ENCODE results near the gene PDE4D.

The PDE4D gene

DNA sequence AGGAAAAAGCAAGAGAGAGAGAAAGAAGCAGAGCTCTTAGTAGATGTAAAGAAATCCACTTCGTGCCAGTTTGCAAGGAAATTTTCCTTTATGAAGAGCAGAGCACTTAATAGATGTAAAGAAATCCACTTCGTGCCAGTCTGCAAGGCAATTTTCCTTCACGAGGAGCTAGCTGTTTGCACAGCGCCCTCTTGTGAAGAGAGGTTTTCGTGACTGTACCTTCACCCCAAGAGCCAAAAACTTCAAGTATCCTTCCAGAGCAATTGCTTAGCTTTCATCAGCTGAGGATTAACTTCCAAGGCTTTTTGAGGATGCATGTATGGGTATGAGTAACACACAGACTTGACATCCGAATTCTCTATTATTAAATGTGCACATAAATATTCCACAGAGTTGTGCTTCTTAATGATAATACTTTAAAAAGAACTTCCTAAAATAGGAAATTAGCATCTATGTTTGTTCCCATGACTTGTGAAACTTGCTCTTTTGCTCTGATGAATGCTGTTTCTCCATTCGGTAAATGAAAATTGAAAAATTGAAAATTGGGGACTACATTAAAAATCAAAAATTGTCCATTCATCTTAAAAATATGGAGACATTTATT lies 525.6 kb downstream of the PDE4D start:
- Histone ChIP-seq H3K36me3 (ENCODE audit: control insufficient read depth, insufficient read depth, low read length) (no peaks in the 10 kb centered on the region), H3K4me1 (ENCODE audit: control insufficient read depth, insufficient read depth, low read length, poor library complexity, severe bottlenecking) (no peaks in the 10 kb centered on the region), H3K9me3 (ENCODE audit: control insufficient read depth, low read length) (no peaks in the 10 kb centered on the region), H3K27ac (ENCODE audit: low read depth, low read length, severe bottlenecking) (no peak overlapping the region), H3K4me3 (ENCODE audit: extremely low read depth, insufficient read depth, low read length, poor library complexity, severe bottlenecking) (no peak overlapping the region)
- WGBS, 2 experiments (ENCODE audit: insufficient coverage in 2 of 2), result 0 to 6% methylated on average over 3 to 4 of the region's 7 CpGs

DNA sequence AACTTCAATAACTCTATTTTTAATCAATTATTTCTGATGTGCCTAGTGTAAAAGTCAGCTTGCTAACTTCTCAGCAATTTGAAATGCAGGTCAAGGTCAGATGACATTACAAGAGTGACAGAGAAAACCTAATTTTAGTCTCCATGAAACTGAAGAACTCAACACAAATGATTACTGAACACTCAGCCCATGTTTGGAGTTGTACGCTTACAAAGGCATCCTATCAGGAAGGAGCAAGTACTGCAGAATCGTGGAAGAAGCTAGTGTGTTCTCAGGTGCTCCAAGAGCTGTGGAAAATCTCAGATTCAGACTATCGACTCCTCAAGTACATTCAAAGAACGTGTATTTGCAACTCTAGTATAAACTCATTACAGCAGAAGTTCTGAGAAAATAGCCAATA lies 526.7 kb downstream of the PDE4D start:
- Histone ChIP-seq H3K4me1 (ENCODE audit: control insufficient read depth, insufficient read depth, low read length, poor library complexity, severe bottlenecking) (no peaks in the 10 kb centered on the region), H3K36me3 (ENCODE audit: control insufficient read depth, insufficient read depth, low read length) (no peaks in the 10 kb centered on the region), H3K27ac (ENCODE audit: low read depth, low read length, severe bottlenecking) (no peak overlapping the region), H3K9me3 (ENCODE audit: control insufficient read depth, low read length) (no peaks in the 10 kb centered on the region), H3K4me3 (ENCODE audit: extremely low read depth, insufficient read depth, low read length, poor library complexity, severe bottlenecking) (no peak overlapping the region)
- WGBS, 2 experiments (ENCODE audit: insufficient coverage in 2 of 2), result 100% methylated on average over 1 to 2 of the region's 4 CpGs

DNA sequence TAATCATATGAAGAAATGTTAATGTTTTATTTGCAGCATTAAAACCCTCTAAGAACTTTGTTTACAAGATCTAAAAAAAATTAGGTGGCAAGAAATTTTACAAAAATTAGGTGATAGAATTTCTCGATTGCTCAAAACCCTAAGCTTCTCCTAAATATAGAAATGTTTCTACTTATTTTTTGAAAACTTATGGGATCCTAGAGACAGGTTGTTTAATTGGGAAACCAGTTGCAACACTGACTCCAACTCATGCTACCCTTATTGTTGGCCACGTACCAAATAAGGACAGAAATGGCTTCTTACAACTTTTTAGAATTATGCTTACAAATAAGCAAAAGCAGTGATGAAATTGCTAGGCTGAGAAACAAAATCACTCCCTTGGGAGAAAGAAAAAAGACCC lies 531.1 kb downstream of the PDE4D start:
- no peaks in the 10 kb centered on the region for H3K9me3 ChIP-seq (ENCODE audit: control insufficient read depth, low read length)
- H3K4me1 ChIP-seq (ENCODE audit: control insufficient read depth, insufficient read depth, low read length, poor library complexity, severe bottlenecking), result peaks cover 17% of the 10 kb centered on the region
- no peak overlapping the region for H3K27ac ChIP-seq (ENCODE audit: low read depth, low read length, severe bottlenecking)
- no peak overlapping the region for H3K4me3 ChIP-seq (ENCODE audit: extremely low read depth, insufficient read depth, low read length, poor library complexity, severe bottlenecking)
- H3K36me3 ChIP-seq (ENCODE audit: control insufficient read depth, insufficient read depth, low read length), result no peaks in the 10 kb centered on the region
- WGBS, 2 experiments (ENCODE audit: insufficient coverage in 2 of 2), result no CpG with 5 or more reads among the region's 2 CpGs

DNA sequence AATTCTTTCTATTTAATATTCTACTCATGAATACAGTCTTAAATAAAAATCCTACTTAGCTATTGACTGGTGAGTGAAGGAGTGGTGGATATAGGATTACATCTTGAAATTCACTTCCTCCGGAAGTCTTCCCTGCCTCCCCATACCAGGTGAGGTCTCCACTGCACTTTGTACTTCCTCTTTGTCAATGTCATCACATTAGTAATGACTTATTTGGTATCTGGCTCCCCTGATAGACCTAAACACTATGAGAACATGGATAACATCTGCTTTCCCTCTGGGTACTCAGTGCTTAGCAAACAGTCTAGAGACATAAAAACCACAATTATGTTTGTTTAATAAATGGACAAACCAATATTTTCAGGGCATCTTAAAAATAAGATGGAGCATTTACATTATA lies 532.1 kb downstream of the PDE4D start:
- Histone ChIP-seq H3K27ac (ENCODE audit: low read depth, low read length, severe bottlenecking) (no peak overlapping the region), H3K9me3 (ENCODE audit: control insufficient read depth, low read length) (no peaks in the 10 kb centered on the region), H3K36me3 (ENCODE audit: control insufficient read depth, insufficient read depth, low read length) (no peaks in the 10 kb centered on the region), H3K4me1 (ENCODE audit: control insufficient read depth, insufficient read depth, low read length, poor library complexity, severe bottlenecking) (peaks cover 25% of the 10 kb centered on the region), H3K4me3 (ENCODE audit: extremely low read depth, insufficient read depth, low read length, poor library complexity, severe bottlenecking) (no peak overlapping the region)
- no CpG with 5 or more reads among the region's 1 CpG for WGBS, 2 experiments (ENCODE audit: insufficient coverage in 2 of 2)

DNA sequence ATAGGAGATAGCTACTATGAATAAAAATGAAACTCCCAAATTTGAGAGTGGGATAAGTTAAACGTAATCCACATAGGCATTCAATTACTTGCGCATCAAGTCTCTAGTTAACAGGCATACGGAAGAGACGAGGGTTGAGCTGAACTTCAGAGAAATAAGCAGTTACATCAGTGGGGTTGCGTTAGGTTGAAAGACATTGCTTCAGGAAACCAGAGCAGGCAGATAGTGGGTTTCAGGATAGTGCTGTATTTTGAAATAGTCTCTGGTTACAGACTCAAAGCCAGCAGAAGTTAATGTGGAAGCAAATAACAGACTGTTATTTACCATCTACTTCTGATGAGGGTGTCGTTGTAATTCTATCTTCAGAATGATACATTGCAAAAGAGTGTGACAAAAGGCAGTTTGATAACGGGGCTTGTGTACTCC lies 533.4 kb downstream of the PDE4D start:
- Histone ChIP-seq H3K27ac (ENCODE audit: low read depth, low read length, severe bottlenecking) (no peak overlapping the region), H3K4me3 (ENCODE audit: extremely low read depth, insufficient read depth, low read length, poor library complexity, severe bottlenecking) (no peak overlapping the region), H3K4me1 (ENCODE audit: control insufficient read depth, insufficient read depth, low read length, poor library complexity, severe bottlenecking) (peaks cover 26% of the 10 kb centered on the region), H3K36me3 (ENCODE audit: control insufficient read depth, insufficient read depth, low read length) (no peaks in the 10 kb centered on the region), H3K9me3 (ENCODE audit: control insufficient read depth, low read length) (no peaks in the 10 kb centered on the region)
- 63 to 89% methylated on average over 3 to 4 of the region's 7 CpGs for WGBS, 2 experiments (ENCODE audit: insufficient coverage in 2 of 2)

DNA sequence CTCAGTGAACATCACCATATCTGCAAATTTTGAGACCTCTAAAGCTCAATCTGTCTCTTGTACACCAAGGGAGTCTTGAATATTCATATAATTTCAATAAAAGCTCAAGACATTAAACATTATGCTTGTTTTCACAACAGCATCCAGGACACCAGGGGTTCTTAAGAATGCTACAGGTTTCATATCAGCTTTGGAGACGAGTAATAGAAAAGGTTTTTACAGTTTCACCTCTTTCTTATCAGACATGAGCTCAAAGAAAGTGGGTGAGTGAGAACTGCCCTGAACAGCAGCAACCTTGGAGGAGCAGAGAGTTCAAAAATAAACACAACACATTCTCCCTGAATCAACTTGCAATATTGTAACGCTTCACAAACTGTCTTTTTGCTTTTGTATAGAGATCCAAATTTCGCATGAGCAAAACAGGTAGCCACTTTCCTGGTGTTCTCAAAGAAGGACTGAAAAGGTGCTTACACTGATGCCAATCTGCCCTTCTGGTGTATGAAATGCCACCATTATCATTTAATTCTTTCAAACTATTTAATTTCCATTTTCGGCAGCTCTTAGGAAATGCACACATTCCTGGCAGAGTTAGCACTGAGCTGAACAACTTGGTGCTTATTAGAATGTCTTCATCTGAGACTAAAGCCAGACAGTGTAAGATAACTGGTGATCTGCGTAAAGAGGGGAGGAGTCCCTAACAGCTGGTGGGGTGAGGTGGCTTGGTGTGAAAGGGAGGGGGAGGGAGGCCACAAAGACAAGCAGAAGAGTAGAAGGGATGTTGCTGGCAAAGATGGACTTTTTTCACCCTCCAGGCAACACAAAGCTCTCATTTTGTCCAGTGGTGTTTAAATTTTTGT lies 535.3 kb downstream of the PDE4D start:
- Histone ChIP-seq H3K27ac (ENCODE audit: low read depth, low read length, severe bottlenecking) (peak overlapping the region; percentile 87), H3K4me3 (ENCODE audit: extremely low read depth, insufficient read depth, low read length, poor library complexity, severe bottlenecking) (no peak overlapping the region), H3K9me3 (ENCODE audit: control insufficient read depth, low read length) (no peaks in the 10 kb centered on the region), H3K4me1 (ENCODE audit: control insufficient read depth, insufficient read depth, low read length, poor library complexity, severe bottlenecking) (peaks cover 26% of the 10 kb centered on the region), H3K36me3 (ENCODE audit: control insufficient read depth, insufficient read depth, low read length) (no peaks in the 10 kb centered on the region)
- WGBS, 2 experiments (ENCODE audit: insufficient coverage in 2 of 2), result 32 to 53% methylated on average over 3 of the region's 5 CpGs

DNA sequence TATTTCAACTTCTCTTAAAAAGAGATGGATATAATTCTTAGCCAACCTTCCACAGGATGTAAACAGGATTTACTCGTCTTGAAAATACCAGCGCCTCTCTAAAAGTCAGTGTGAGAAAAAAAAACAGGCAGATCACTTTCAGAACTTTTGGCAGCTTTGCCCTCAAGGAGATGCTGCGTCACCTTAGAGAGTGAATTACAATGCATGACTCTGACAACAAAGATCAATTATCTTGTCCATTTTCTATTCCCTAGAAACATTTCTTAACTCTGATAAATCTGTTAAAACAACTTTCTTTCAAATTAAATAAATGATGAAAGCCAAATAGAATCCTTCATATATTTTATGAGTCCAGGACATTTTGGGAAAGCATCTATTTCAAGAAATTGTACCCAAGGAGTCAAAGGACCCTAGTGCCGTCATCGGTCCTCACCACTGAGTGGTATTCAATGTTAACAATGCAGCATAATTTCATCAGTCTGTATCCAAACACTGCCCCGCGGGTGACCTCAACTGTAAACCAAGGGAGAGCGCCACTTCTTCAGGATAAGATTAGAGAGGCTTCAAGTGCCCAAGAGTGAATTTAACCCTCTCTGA lies 536.0 kb downstream of the PDE4D start:
- no peaks in the 10 kb centered on the region for H3K36me3 ChIP-seq (ENCODE audit: control insufficient read depth, insufficient read depth, low read length)
- 5 to 11% methylated on average over 7 to 8 of the region's 8 CpGs for WGBS, 2 experiments (ENCODE audit: insufficient coverage in 2 of 2)
- no peak overlapping the region for H3K4me3 ChIP-seq (ENCODE audit: extremely low read depth, insufficient read depth, low read length, poor library complexity, severe bottlenecking)
- peaks cover 26% of the 10 kb centered on the region for H3K4me1 ChIP-seq (ENCODE audit: control insufficient read depth, insufficient read depth, low read length, poor library complexity, severe bottlenecking)
- peak overlapping the region; percentile 87 for H3K27ac ChIP-seq (ENCODE audit: low read depth, low read length, severe bottlenecking)
- no peaks in the 10 kb centered on the region for H3K9me3 ChIP-seq (ENCODE audit: control insufficient read depth, low read length)

DNA sequence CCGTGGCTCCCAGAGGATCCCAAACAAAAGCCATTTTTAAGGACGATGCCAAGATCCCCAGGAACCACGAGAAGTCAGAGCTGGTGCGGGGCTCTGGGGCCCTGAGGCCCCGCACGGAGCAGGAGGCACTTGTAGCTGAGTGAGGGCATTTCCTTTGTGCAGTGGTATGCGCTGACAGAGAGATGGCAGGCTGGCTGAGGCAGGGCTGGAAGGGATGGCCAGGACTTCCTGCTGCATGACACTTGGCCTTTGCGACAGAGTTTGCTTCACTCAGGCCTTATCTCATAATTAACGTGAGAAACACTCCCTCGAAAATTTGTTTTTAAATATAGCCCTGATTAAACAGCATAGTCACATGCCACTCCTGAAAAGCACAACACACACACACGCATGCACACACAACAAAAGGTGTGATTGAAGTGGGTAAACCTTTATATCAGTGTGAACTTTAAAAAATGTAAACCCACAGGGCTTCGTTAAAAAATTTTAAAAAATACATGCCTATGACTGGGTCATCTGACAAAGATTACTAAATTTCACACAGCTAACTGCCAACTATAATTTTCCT lies 536.6 kb downstream of the PDE4D start:
- H3K36me3 ChIP-seq (ENCODE audit: control insufficient read depth, insufficient read depth, low read length), result no peaks in the 10 kb centered on the region
- peak overlapping the region; percentile 87 for H3K27ac ChIP-seq (ENCODE audit: low read depth, low read length, severe bottlenecking)
- no peaks in the 10 kb centered on the region for H3K9me3 ChIP-seq (ENCODE audit: control insufficient read depth, low read length)
- H3K4me1 ChIP-seq (ENCODE audit: control insufficient read depth, insufficient read depth, low read length, poor library complexity, severe bottlenecking), result peaks cover 26% of the 10 kb centered on the region
- H3K4me3 ChIP-seq (ENCODE audit: extremely low read depth, insufficient read depth, low read length, poor library complexity, severe bottlenecking), result no peak overlapping the region
- WGBS, 2 experiments (ENCODE audit: insufficient coverage in 2 of 2), result 7 to 16% methylated on average over 8 of the region's 12 CpGs

DNA sequence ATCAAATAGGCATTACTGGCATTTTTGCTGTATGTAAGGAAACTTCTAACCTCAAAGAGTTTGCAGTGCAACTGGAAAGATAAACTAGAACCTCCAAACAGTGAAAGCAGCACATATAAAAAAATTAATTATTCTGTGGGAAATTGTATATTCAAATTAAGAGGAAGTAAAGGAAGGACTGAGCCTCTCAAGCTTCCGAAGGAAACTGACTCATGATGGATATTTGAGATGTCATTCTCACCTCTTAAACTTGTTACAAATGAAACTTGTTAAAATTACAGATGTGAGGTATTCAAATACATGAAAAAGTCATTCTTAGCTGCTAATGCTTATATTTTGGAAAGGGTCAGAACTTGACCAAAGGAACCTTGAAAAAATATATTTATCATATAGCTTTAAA lies 538.7 kb downstream of the PDE4D start:
- H3K9me3 ChIP-seq (ENCODE audit: control insufficient read depth, low read length), result no peaks in the 10 kb centered on the region
- H3K27ac ChIP-seq (ENCODE audit: low read depth, low read length, severe bottlenecking), result no peak overlapping the region
- WGBS, 2 experiments (ENCODE audit: insufficient coverage in 2 of 2), result 67% methylated on average over 1 of the region's 1 CpG; no CpG with 5 or more reads in 1 of the 2 experiments

DNA sequence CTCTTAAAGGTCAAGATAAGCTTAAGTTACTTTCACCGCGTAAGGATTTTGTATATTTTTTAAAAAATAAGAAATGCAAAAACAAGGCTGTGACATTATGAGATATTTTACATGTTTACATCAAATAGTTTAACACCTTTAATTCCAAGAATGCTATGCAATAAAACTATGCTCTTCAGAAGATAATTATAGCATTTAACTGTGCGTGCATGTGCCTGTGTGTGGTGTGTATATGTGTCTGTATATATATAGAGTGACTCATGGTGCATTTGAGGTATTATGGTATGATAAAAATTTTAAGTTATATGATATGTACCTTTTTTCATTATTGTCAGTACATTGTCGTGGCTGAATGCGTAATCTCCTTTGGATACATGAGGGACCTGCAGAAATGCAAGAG lies 539.3 kb downstream of the PDE4D start:
- Histone ChIP-seq H3K27ac (ENCODE audit: low read depth, low read length, severe bottlenecking) (no peak overlapping the region), H3K9me3 (ENCODE audit: control insufficient read depth, low read length) (no peaks in the 10 kb centered on the region), H3K4me3 (ENCODE audit: extremely low read depth, insufficient read depth, low read length, poor library complexity, severe bottlenecking) (no peak overlapping the region), H3K4me1 (ENCODE audit: control insufficient read depth, insufficient read depth, low read length, poor library complexity, severe bottlenecking) (peaks cover 26% of the 10 kb centered on the region), H3K36me3 (ENCODE audit: control insufficient read depth, insufficient read depth, low read length) (no peaks in the 10 kb centered on the region)
- no CpG with 5 or more reads among the region's 5 CpGs for WGBS, 2 experiments (ENCODE audit: insufficient coverage in 2 of 2)

More for the DNA sequence above, 538.7 kb downstream of the PDE4D start:
- Histone ChIP-seq H3K36me3 (ENCODE audit: control insufficient read depth, insufficient read depth, low read length) (no peaks in the 10 kb centered on the region), H3K4me3 (ENCODE audit: extremely low read depth, insufficient read depth, low read length, poor library complexity, severe bottlenecking) (no peak overlapping the region), H3K4me1 (ENCODE audit: control insufficient read depth, insufficient read depth, low read length, poor library complexity, severe bottlenecking) (peaks cover 26% of the 10 kb centered on the region)
